GM23338 (cell line): Measurements from ENCODE around the gene SIX5. TPM values are rescaled to one million over a fixed set of nuclear protein-coding genes. Genes with fewer than 3 reads are reported as not detected.

Experiments
- ATAC-seq: fragments of 200-7000 bp; cut with Tn5 transposase; 3 replicates; pipeline ENCODE4 v1.9.1; 2020
- DNase-seq: peaks from one replicate; pipeline ENCODE4 v3.0.0-alpha.2; 2015; ENCODE audit warnings: low spot score
- H2AFZ ChIP-seq: fragments of 200-600 bp; sonication (generic); 2 replicates; pipeline ENCODE4 v1.8.0; 2016; ENCODE audit warnings: antibody characterized with exemption, mild to moderate bottlenecking, moderate library complexity
- H3F3A ChIP-seq: fragments of 200-600 bp; sonication (generic); replicated peaks from 2 replicates; pipeline ENCODE4 v1.8.0; 2017; ENCODE audit warnings: antibody characterized with exemption, mixed run types, low read depth
- H3K27ac ChIP-seq: fragments of 200-600 bp; sonication (generic); 2 replicates; pipeline ENCODE4 v1.6.1; 2016; ENCODE audit warnings: low read depth
- H3K27me3 ChIP-seq: fragments of 200-600 bp; sonication (generic); 2 replicates; pipeline ENCODE4 v1.8.0; 2016; ENCODE audit warnings: mild to moderate bottlenecking, mixed run types, moderate library complexity; ENCODE audit not compliant: insufficient read depth
- H3K36me3 ChIP-seq: fragments of 200-600 bp; sonication (generic); 2 replicates; pipeline ENCODE4 v1.8.0; 2016; ENCODE audit warnings: mild to moderate bottlenecking; ENCODE audit not compliant: insufficient read depth
- H3K4me1 ChIP-seq: fragments of 200-600 bp; sonication (generic); 2 replicates; pipeline ENCODE4 v1.8.0; 2016; ENCODE audit warnings: mild to moderate bottlenecking, moderate library complexity; ENCODE audit not compliant: insufficient read depth
- H3K4me2 ChIP-seq: fragments of 200-600 bp; sonication (generic); 2 replicates; pipeline ENCODE4 v1.7.1; 2017; ENCODE audit warnings: mixed run types
- H3K4me3 ChIP-seq: fragments of 200-600 bp; sonication (generic); 2 replicates; pipeline ENCODE4 v1.6.1; 2016; ENCODE audit warnings: mixed run types
- H3K79me2 ChIP-seq: fragments of 200-600 bp; sonication (generic); replicated peaks from 2 replicates; pipeline ENCODE4 v1.8.0; 2017; ENCODE audit warnings: mild to moderate bottlenecking; ENCODE audit not compliant: insufficient read depth
- H3K9me2 ChIP-seq: fragments of 200-600 bp; sonication (generic); 2 replicates; pipeline ENCODE4 v1.8.0; 2017; ENCODE audit not compliant: insufficient read depth
- H4K20me1 ChIP-seq: fragments of 200-600 bp; sonication (generic); replicated peaks from 2 replicates; pipeline ENCODE4 v1.8.0; 2017; ENCODE audit warnings: mild to moderate bottlenecking; ENCODE audit not compliant: insufficient read depth
- H3K27ac Mint-ChIP-seq: 2 replicates; pipeline ENCODE4 v1.8.0; 2020; ENCODE audit warnings: inconsistent platforms, mild to moderate bottlenecking, moderate library complexity, mixed read lengths
- H3K27me3 Mint-ChIP-seq: 3 replicates; pipeline ENCODE4 v1.8.0; 2022; ENCODE audit warnings: low read depth, mild to moderate bottlenecking, moderate library complexity, mixed read lengths, inconsistent platforms; ENCODE audit not compliant: insufficient read depth, poor library complexity
- H3K36me3 Mint-ChIP-seq: 3 replicates; pipeline ENCODE4 v1.8.0; 2021; ENCODE audit warnings: low read depth, mild to moderate bottlenecking, inconsistent platforms, moderate library complexity, mixed read lengths
- H3K4me1 Mint-ChIP-seq: 3 replicates; pipeline ENCODE4 v1.8.0; 2020; ENCODE audit warnings: mild to moderate bottlenecking, inconsistent platforms, mixed read lengths
- H3K4me3 Mint-ChIP-seq: 3 replicates; pipeline ENCODE4 v1.8.0; 2021; ENCODE audit warnings: moderate library complexity, mild to moderate bottlenecking, inconsistent platforms, mixed read lengths
- H3K9me3 Mint-ChIP-seq: 3 replicates; pipeline ENCODE4 v1.8.0; 2020; ENCODE audit warnings: moderate library complexity, mild to moderate bottlenecking, inconsistent platforms, mixed read lengths
- CREB1 ChIP-seq: fragments of 250-450 bp; sonication (Bioruptor Pico); IDR thresholded peaks from 2 replicates; pipeline ENCODE4 v1.5.0; 2020; ENCODE audit warnings: low read depth, mild to moderate bottlenecking, moderate library complexity
- CTCF ChIP-seq, 2 experiments: fragments of 200-600 bp in 1 of 2; sonication (generic) in 1 of 2; conservative IDR thresholded peaks; 2 replicates each; pipeline versions ENCODE4 v1.5.1 to v1.6.1; 2016 to 2017; ENCODE audit warnings: antibody characterized with exemption in 2 of 2, low read depth in 2 of 2, mild to moderate bottlenecking in 2 of 2, moderate library complexity in 1 of 2
- ETS1 ChIP-seq: IDR thresholded peaks from 2 replicates; pipeline ENCODE4 v1.6.1; 2016; ENCODE audit warnings: antibody characterized with exemption
- EZH2 ChIP-seq: fragments of 200-600 bp; sonication (generic); IDR thresholded peaks from one replicate; pipeline ENCODE4 v1.8.0; 2017; ENCODE audit warnings: antibody characterized with exemption, mild to moderate bottlenecking, low read depth; ENCODE audit not compliant: unreplicated experiment
- EZH2phosphoT487 ChIP-seq: fragments of 200-600 bp; sonication (generic); IDR thresholded peaks from one replicate; pipeline ENCODE4 v1.8.1; 2018; ENCODE audit warnings: antibody characterized with exemption; ENCODE audit not compliant: unreplicated experiment
- JUNB ChIP-seq: IDR thresholded peaks from one replicate; pipeline ENCODE4 v1.6.1; 2016; ENCODE audit warnings: antibody characterized with exemption; ENCODE audit not compliant: unreplicated experiment
- NANOG ChIP-seq: IDR thresholded peaks from 2 replicates; pipeline ENCODE4 v1.6.1; 2016; ENCODE audit warnings: antibody characterized with exemption, borderline replicate concordance
- POLR2AphosphoS5 ChIP-seq: IDR thresholded peaks from 2 replicates; pipeline ENCODE4 v1.6.1; 2016; ENCODE audit warnings: antibody characterized with exemption, low read depth
- REST ChIP-seq: IDR thresholded peaks from one replicate; pipeline ENCODE4 v1.6.1; 2018; ENCODE audit warnings: antibody characterized with exemption; ENCODE audit not compliant: unreplicated experiment
- STAT1 ChIP-seq: IDR thresholded peaks from one replicate; pipeline ENCODE4 v1.6.1; 2016; ENCODE audit warnings: antibody characterized with exemption; ENCODE audit not compliant: unreplicated experiment
- ZNF114 ChIP-seq: fragments of 250-450 bp; sonication (Bioruptor Pico); IDR thresholded peaks from 2 replicates; pipeline ENCODE4 v1.5.0; 2020; ENCODE audit warnings: mild to moderate bottlenecking, moderate library complexity
- ZNF331 ChIP-seq: fragments of 250-450 bp; sonication (Bioruptor Pico); IDR thresholded peaks from 2 replicates; pipeline ENCODE4 v1.5.0; 2020; ENCODE audit warnings: low read depth, mild to moderate bottlenecking, moderate library complexity
- ZNF462 ChIP-seq: fragments of 250-450 bp; sonication (Bioruptor Pico); IDR thresholded peaks from 2 replicates; pipeline ENCODE4 v1.5.0; 2020; ENCODE audit warnings: mild to moderate bottlenecking, moderate library complexity
- polyA plus RNA-seq: library from polyadenylated mRNA; unstranded; fragments of >200 nt; fragmentation: Nextera tagmentation; extraction: Ambion mirVana; gene quantifications from 2 replicates; pipeline ENCODE4 v1.2.1, GENCODE V29; 2016
- total RNA-seq: library from RNA; depleted of rRNA; stranded (reverse); fragments of >200 nt; shearing (Covaris generic); gene quantifications from 2 replicates; pipeline ENCODE4 v1.2.3, GENCODE V29; 2014

Gene SIX5
- total and polyA plus RNA-seq, 2 experiments from 2014 or later: 10.1 to 22.6 TPM

- TF ChIP-seq REST (no peak), ZNF331 (CRISPR knock-in tag) (no peak)
Observed at GRCh38 chr19:45758921-45759320, 10.1 kb downstream of the SIX5 start (continued).

- H3F3A ChIP-seq: no peaks in the 10 kb centered on the region
- ATAC-seq (no peak), DNase-seq (no peak)
- H3K27me3 Mint-ChIP-seq: peaks cover 18% of the 10 kb centered on the region
- no peak overlapping the region for H3K27ac Mint-ChIP-seq
- no peaks in the 10 kb centered on the region for H4K20me1 ChIP-seq
- H3K9me2 ChIP-seq: no peaks in the 10 kb centered on the region
- H3K4me3 Mint-ChIP-seq: no peak overlapping the region
- no peaks in the 10 kb centered on the region; the same call in 2 of the 3 replicates for H3K9me3 Mint-ChIP-seq
- peaks cover 5% of the 10 kb centered on the region for H3K4me1 Mint-ChIP-seq
- H3K4me2 ChIP-seq: no peak overlapping the region
- H3K4me1 ChIP-seq: peaks cover 3% of the 10 kb centered on the region; the same call in 1 of the 2 replicates
- H3K27me3 ChIP-seq: no peaks in the 10 kb centered on the region
- no peak overlapping the region for H3K4me3 ChIP-seq
- no peak overlapping the region for H3K27ac ChIP-seq
- no peaks in the 10 kb centered on the region for H3K79me2 ChIP-seq
- H3K36me3 ChIP-seq: no peaks in the 10 kb centered on the region
- no peaks in the 10 kb centered on the region for H3K36me3 Mint-ChIP-seq
- no peak overlapping the region for H2AFZ ChIP-seq
- TF ChIP-seq STAT1: no peak
- TF ChIP-seq CTCF (conservative IDR thresholded peaks at IDR 0.05; ENCODE audit: low read depth in 2 of 2): no peak
- TF ChIP-seq POLR2AphosphoS5: no peak
- no peak for TF ChIP-seq EZH2
- TF ChIP-seq ETS1: no peak
- no peak for TF ChIP-seq NANOG
- no peak for TF ChIP-seq EZH2phosphoT487
- TF ChIP-seq JUNB: no peak
- TF ChIP-seq ZNF462 (CRISPR knock-in tag): no peak
- no peak for TF ChIP-seq ZNF331 (CRISPR knock-in tag)
- no peak for TF ChIP-seq ZNF114
- no peak for TF ChIP-seq CREB1 (CRISPR knock-in tag)
Observed at GRCh38 chr19:45757695-45758094, 11.4 kb downstream of the SIX5 start.
